ENCODE measurements around the gene SSC4D. TPM values are rescaled to one million over a fixed set of nuclear protein-coding genes. Genes with fewer than 3 reads are reported as not detected.
"Not testable (repeated sequence)": the region's sequence is repeated elsewhere in the genome, so short reads cannot be mapped to it uniquely, and the experiment has no call there.

SSC4D gene
- total RNA-seq, 4 donors from 2014 or later: 0.41 TPM; not detected in 3

DNA sequence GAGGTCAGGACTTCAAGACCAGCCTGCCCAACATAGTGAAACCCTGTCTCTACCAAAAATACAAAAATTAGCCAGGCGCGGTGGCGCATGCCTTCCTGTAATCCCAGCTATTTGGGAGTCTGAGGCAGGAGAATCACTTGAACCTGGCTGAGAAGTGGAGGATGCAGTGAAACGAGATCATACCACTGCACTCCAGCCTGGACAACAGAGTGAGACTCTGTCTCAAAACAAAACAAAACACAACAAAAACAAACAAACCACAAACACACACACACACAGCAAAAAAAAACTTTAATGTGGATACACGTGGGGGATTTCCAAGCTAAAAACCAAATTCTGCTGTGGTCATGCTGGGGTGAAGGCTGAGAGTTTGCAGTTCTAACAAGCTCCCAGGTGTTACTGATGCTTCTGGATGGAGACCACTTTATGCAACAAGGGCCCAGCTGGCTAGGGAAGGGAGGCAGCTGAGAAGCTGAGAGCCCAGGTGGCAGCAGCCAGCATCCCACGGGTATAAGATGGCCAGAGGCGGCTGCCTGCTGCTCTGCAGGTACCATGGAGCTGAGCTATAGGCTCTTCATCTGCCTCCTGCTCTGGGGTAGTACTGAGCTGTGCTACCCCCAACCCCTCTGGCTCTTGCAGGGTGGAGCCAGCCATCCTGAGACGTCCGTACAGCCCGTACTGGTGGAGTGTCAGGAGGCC, 15.1 kb upstream of the SSC4D start, which contains the start of gene ZP3:
ZP3 (plus strand) TSS at position 538 of the 699 bp plus-strand sequence; CDS start at position 553, 15 bp downstream.
- Histone ChIP-seq H3K27ac (no peak within 1 kb of the TSS), H3K4me3 (no peak within 1 kb of the TSS), H3K27me3 (peaks cover 5% of the 10 kb centered on the region), H3K9me3 (no peaks in the 10 kb centered on the region), H3K4me1 (no peaks in the 10 kb centered on the region), H3K36me3 (no peaks in the 10 kb centered on the region)
- no peak for TF ChIP-seq EP300 (IDR thresholded peaks at IDR 0.05; ENCODE audit: low read depth)
- in situ Hi-C loops (cut with MboI; ENCODE audit: low pct_ligation_motif_present in 1 of 4, low pct_unique_long_range_greater_than_20kb in 1 of 4, low sequenced_read_pairs in 3 of 4): no loop called here
- WGBS, 2 donors (ENCODE audit: low coverage in 1 of 2): 67 to 78% methylated on average over 1 to 10 of the region's 10 CpGs
- intact Hi-C loops (cut with DNase I; ENCODE audit: low total_unique reads): no loop called here
- no peak for DNase-seq

DNA sequence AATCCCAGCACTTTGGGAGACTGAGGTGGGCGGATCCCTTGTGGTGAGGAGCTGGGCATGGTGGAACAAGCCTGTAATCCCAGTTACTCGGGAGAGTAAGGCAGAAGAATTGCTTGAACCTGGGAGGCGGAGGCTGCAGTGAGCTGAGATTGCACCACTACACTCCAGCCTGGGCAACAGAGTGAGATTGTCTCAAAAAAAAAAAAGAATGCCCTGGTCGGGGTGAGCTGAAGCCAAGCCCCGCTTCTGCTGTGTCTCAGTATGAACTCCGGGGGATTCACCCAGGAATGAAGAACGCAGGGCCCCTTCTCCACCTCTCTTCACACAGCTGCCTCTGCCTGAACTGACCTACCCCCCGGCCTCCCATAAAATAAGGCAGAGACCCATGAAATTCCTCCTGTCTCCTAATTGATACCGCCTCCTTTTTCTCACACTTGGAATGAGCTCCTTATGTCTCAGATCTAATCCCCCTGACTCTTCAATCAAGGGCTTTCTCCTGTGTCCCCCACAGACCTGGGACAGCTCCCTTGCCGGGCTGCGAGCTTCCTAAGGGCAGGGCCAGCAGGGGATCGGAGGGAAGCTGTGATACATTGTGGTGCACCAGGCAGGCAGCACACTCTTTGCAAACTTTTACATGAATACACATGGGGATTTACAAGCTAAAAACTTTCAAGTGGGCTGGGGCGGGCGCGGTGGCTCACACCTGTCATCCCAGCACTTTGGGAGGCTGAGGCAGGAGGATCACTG, 14.3 kb upstream of the SSC4D start:
- DNase-seq: no peak
- H3K27me3 ChIP-seq: peaks cover 5% of the 10 kb centered on the region
- H3K4me1 ChIP-seq: no peaks in the 10 kb centered on the region
- intact Hi-C loops (cut with DNase I; ENCODE audit: low total_unique reads) (no loop called here), in situ Hi-C loops (cut with MboI; ENCODE audit: low pct_ligation_motif_present in 1 of 4, low pct_unique_long_range_greater_than_20kb in 1 of 4, low sequenced_read_pairs in 3 of 4) (no loop called here)
- no peaks in the 10 kb centered on the region for H3K9me3 ChIP-seq
- 66 to 76% methylated on average over 4 to 15 of the region's 15 CpGs for WGBS, 2 donors (ENCODE audit: low coverage in 1 of 2)
- no peak for TF ChIP-seq POLR2AphosphoS5 (IDR thresholded peaks at IDR 0.05)
- TF ChIP-seq, protein P1, sequence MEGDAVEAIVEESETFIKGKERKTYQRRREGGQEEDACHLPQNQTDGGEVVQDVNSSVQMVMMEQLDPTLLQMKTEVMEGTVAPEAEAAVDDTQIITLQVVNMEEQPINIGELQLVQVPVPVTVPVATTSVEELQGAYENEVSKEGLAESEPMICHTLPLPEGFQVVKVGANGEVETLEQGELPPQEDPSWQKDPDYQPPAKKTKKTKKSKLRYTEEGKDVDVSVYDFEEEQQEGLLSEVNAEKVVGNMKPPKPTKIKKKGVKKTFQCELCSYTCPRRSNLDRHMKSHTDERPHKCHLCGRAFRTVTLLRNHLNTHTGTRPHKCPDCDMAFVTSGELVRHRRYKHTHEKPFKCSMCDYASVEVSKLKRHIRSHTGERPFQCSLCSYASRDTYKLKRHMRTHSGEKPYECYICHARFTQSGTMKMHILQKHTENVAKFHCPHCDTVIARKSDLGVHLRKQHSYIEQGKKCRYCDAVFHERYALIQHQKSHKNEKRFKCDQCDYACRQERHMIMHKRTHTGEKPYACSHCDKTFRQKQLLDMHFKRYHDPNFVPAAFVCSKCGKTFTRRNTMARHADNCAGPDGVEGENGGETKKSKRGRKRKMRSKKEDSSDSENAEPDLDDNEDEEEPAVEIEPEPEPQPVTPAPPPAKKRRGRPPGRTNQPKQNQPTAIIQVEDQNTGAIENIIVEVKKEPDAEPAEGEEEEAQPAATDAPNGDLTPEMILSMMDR (IDR thresholded peaks at IDR 0.05): no peak
- TF ChIP-seq EP300 (IDR thresholded peaks at IDR 0.05; ENCODE audit: low read depth): no peak
- TF ChIP-seq POLR2A (IDR thresholded peaks at IDR 0.05): no peak
- no peak overlapping the region for H3K27ac ChIP-seq
- H3K4me3 ChIP-seq: no peak overlapping the region
- H3K36me3 ChIP-seq: no peaks in the 10 kb centered on the region

DNA sequence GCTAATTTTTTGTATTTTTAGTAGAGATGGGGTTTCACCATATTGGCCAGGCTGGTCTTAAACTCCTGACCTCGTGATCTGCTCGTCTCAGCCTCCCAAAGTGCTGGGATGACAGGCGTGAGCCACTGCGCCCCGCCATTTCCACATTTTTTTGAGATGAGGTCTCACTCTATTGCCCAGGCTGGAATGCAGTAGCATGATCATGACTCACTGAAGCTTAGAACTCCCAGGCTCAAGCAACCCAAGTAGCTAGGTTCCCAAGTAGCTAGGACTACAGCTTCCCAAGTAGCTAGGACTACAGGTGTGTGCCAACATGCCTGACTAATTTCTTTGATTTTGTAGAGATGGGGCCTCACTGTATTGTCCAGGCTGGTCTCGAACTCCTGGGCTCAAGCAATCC, 11.6 kb upstream of the SSC4D start:
- H3K9me3 ChIP-seq; intact Hi-C loops (cut with DNase I; ENCODE audit: low total_unique reads); H3K36me3 ChIP-seq; H3K4me3 ChIP-seq; H3K27ac ChIP-seq; H3K27me3 ChIP-seq; in situ Hi-C loops (cut with MboI; ENCODE audit: low pct_ligation_motif_present in 1 of 4, low pct_unique_long_range_greater_than_20kb in 1 of 4, low sequenced_read_pairs in 3 of 4); DNase-seq; H3K4me1 ChIP-seq: not testable (repeated sequence)
- 83 to 100% methylated on average over 1 to 6 of the region's 6 CpGs for WGBS, 2 donors (ENCODE audit: low coverage in 1 of 2)

DNA sequence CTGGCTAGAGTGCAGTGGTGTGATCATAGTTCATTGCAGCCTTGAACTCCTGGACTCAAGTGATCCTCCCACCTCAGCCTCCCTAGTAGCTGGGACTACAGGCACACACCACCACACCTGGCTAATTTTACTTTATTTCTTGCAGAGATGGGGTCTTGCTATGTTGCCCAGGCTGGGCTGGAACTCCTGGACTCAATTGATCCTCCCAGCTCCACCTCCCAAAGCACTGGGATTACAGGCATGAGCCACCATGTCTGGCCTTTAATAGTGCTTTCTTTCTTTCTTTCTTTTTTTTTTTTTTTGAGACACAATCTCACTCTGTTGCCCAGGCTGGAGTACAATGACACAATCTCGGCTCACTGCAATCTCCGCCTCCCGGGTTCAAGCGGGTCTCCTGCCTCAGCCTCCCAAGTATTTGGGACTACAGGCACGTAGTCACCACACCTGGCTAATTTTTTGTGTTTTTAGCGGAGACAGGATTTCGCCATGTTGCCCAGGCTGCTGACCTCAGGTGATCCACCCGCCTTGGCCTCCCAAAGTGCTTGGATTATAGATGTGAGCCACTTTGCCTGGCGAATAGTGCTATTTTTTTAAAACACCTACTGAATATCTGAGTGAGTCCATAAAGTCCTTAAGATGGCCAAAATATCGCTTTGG, 8.3 kb upstream of the SSC4D start:
- H3K27me3 ChIP-seq; H3K9me3 ChIP-seq; H3K36me3 ChIP-seq; in situ Hi-C loops (cut with MboI; ENCODE audit: low pct_ligation_motif_present in 1 of 4, low pct_unique_long_range_greater_than_20kb in 1 of 4, low sequenced_read_pairs in 3 of 4); intact Hi-C loops (cut with DNase I; ENCODE audit: low total_unique reads); H3K4me1 ChIP-seq; H3K4me3 ChIP-seq; DNase-seq; H3K27ac ChIP-seq: not testable (repeated sequence)
- WGBS, 2 donors (ENCODE audit: low coverage in 1 of 2): 93 to 100% methylated on average over 1 to 10 of the region's 10 CpGs

DNA sequence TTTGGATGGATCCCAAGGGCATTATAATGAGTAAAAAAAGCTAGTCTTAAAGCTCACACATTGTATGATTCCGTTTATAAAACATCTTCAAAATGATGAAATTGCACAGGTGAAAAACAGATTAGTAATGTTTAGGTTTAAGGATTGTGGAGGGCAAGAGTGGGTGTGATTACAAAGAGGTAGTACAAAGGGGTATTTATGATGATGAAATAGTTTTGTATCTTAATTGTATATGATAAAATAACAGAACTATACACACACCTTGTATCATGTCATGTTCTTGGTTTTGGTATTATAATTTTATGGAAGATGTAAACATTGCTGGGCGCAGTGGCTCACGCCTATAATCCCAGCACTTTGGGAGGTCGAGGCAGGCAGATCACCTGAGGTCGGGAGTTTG, 2.8 kb upstream of the SSC4D start:
- H3K27me3 ChIP-seq: no peaks in the 10 kb centered on the region
- in situ Hi-C loops (cut with MboI; ENCODE audit: low pct_ligation_motif_present in 1 of 4, low pct_unique_long_range_greater_than_20kb in 1 of 4, low sequenced_read_pairs in 3 of 4): no loop called here
- DNase-seq: no peak
- TF ChIP-seq, protein P1 (IDR thresholded peaks at IDR 0.05): no peak
- TF ChIP-seq POLR2AphosphoS5 (IDR thresholded peaks at IDR 0.05): no peak
- TF ChIP-seq EP300 (IDR thresholded peaks at IDR 0.05; ENCODE audit: low read depth): no peak
- no peak for TF ChIP-seq POLR2A (IDR thresholded peaks at IDR 0.05)
- no peaks in the 10 kb centered on the region for H3K36me3 ChIP-seq
- H3K9me3 ChIP-seq: no peaks in the 10 kb centered on the region
- no peaks in the 10 kb centered on the region for H3K4me1 ChIP-seq
- WGBS, 2 donors (ENCODE audit: low coverage in 1 of 2): 57 to 61% methylated on average over 5 of the region's 5 CpGs
- H3K4me3 ChIP-seq: no peak overlapping the region
- intact Hi-C loops (cut with DNase I; ENCODE audit: low total_unique reads): no loop called here
- no peak overlapping the region for H3K27ac ChIP-seq

All from transverse colon (tissue), 4 donors.